NCI-H2227 (cell line): Measurements from ENCODE around the gene ST8SIA5.
"Not testable (repeated sequence)": the region's sequence is repeated elsewhere in the genome, so short reads cannot be mapped to it uniquely, and the experiment has no call there.

Experiments
- DNase-seq: peaks from one replicate; lab custom pipeline; 2025; ENCODE audit not compliant: unreplicated experiment; lab: John Stamatoyannopoulos, UW

Gene ST8SIA5

DNA sequence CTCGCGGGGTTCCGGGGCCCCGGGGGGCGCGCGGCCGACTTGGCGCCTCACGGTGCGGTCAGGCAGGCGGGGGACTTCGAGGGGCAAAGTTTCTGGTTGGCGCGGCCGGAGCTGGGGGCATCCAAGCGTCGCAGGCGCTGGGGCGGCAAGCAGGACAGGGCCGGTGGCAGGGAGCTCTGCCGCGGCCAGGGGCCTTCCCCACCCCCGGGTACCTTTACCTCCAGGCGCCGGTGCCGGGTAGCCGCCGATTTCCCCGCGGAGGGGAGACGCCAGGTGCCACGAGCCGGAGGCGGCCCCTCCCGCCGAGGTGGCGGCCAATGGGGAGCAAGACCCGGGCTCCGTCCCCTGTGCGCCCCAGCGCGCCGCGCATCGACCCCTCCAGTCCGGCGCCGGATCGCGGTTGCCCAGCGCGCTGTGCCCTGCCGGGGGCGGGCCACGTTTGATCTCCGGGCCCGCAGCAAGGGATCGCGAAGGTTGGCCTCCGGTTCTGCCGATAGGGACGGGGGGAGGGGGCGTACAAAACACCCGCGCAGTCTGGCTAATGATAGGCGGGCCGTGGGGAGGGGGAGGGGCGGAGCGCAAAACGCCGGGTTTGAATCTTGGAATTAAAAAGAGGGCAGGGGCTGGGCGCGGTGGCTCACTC is at the start of gene ST8SIA5:
TSS of gene ST8SIA5 (minus strand) at position 495 of the 643 bp plus-strand sequence. CDS start 545 bp downstream, outside the sequence.
- peak; percentile 58 for DNase-seq

- not testable (repeated sequence) for DNase-seq
These were observed 39.1 kb upstream of the ST8SIA5 start for GRCh38 chr18:46795945-46796344.

DNA sequence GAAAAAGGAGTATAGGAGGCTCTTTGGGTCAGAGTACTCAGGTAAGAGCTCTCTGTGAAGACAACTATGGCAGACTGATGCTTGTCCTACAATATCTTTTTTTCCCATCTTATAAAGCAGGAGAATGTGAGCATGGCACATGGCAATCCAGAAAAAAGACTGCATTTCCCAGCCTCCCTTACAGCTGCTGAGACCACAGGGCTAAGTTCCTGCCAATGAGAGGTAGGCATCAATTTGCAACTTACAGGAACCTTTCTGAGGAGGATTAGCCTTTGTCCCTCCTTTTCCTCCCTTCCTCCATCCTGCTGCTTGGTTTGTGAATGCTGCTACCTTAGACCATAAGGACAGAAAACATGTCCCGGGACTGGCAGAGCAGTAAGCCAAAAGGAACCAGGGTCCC is 37.8 kb upstream of the ST8SIA5 start:
- no peak for DNase-seq

DNA sequence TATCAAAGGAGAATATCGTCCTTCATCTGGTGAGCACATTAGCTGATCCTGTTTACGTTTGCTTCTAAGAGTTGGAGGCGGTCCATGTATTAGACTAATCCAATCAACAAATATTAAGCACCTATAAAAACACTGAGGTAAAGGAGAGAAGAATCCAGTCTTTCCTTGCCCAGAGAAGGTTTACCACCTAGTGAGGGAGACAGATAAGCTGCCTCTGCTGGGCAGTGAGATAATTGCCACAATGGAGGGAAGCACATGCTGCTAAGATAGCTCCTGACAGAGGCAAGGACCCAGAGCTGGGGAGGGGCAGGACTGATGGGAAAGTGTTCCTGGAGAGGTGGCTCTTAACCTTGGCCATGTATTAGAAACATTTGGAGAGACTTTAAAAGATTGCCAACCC is 36.7 kb upstream of the ST8SIA5 start:
- DNase-seq = no peak

GRCh38 chr18:46789088-46789487 is 32.2 kb upstream of the ST8SIA5 start:
- DNase-seq = no peak

GRCh38 chr18:46787674-46788073 is 30.8 kb upstream of the ST8SIA5 start:
- no peak for DNase-seq

DNA sequence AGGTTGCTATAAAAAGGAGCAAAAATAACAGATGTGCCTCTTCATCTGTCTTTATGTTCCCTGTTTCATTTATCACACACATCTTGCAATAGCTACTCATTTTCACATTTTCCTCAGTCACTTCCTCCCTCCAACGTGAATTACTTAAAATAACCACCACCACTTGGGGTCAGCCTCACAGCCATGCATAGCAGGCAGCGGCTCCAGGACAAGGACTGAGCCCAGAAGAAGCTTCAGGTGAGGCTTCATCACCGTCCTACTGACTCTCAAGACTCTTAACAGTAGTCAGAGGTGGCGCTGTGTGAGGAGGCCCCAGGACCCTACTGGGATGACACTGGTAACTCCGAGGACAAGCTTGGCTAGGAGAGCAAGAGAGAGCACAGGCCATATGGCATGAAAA is 15.5 kb upstream of the ST8SIA5 start:
- DNase-seq = no peak

DNA sequence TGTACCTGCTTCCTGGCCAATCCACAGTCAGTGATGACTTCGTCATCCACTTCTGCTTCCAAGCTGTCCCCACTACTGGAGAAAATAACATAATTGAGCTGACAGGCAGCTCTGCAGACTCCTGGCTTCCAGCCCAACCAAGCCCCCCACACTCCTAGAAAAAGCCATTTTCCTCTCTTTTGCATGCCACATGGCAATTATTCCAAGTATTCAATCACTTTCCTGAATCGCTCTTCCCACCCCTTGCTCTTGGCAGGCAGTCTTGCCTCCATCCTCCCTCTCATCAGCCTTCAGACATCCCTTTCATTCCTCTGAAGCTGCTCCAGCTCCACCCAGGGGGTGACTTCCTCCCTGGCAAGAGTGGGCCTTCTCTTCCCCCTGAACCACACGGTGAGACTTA is 14.3 kb upstream of the ST8SIA5 start:
- DNase-seq = peak; percentile 88

DNA sequence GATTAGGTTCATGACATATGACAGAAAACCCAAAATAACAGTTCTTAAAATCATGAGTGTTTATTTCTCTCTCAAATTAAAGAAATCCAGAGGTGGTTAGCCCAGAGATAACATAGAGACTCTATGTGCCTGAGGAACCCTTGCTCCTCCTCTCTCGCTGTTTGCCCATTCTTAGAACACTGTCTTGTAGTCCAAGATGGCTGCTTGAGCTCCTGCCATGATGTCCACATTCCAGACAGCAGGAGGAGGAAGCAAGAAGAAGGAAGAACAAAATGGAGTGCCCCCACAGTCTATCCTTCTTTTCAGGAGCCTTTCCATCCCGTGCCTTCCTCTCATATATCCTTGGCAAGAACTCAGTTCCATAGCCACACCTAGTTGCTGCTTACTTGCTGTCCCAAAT is 13.9 kb upstream of the ST8SIA5 start:
- no peak for DNase-seq

GRCh38 chr18:46768166-46768921 is 11.5 kb upstream of the ST8SIA5 start:
- no peak for DNase-seq

DNA sequence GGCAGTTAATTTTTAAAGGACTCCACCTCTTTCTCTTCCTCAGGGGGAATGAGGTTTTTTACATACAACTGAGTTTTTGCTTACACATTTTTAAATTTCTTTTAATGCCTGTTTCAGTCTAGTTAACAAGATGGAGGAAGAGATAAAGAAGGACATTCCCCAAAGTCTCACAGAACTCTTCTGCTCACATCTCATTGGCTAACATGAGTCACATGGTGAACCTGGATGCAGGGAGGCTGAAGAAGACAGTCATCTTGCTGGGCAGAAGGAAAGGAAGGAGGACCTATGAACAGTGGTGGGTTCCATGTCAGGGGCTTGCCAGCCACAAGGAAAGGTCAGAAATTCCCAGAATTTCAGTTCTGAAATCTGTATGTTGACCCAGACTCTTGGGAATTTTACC is 10.4 kb upstream of the ST8SIA5 start:
- no peak for DNase-seq

GRCh38 chr18:46764586-46764985 is 7.7 kb upstream of the ST8SIA5 start:
- DNase-seq = no peak

DNA sequence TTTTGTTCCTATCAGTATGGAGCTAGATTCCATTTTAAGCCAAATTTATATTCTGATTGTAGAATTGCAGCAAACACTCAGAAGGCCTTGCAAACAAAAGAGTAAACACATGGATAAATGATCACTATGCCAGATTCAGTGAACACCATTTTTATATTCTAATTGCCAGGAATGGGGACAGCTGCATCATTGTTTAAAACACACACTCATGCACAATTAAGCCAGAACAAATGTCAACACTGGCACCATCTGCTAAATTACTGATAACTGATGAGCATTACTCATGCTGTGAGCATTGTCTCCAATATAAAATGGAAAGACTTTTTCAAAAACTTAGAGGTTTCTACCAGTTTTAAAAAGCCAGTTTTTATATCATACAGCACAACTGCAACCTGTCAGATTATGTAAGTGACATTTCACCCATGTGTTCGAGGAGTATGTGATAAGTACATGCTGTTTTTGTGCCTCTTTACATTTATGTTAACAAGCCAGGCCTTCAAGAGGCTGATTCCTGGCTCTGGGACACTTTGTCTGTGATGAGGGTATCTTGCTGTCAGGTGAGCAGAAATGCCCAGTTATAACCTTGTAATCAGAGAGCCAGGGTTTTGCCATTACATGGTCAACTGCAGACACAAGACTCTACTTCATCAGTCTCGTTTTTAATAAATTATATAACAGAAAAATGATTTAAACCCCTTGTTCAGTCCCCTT is 4.4 kb upstream of the ST8SIA5 start:
- DNase-seq = peak; percentile 7

DNA sequence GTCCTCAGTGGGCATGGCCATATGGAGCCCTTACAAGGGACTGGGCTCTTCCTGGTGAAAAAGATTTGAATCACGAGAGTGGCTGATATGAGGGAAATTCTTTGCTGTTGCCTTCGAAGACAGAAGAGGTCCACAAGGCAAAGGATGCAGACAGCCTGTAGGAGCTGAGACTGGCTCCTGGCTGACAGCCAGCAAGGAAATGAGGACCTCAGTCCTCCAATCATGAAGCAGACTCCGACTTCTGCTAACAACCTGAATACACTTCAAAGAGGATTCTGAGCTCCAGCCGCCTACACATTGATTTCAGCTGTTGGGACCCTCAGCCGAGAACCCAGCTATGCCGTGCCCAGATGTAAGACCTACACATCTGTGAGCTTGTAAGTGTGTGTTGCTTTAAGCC is 3.0 kb upstream of the ST8SIA5 start:
- peak; percentile 27 for DNase-seq

DNA sequence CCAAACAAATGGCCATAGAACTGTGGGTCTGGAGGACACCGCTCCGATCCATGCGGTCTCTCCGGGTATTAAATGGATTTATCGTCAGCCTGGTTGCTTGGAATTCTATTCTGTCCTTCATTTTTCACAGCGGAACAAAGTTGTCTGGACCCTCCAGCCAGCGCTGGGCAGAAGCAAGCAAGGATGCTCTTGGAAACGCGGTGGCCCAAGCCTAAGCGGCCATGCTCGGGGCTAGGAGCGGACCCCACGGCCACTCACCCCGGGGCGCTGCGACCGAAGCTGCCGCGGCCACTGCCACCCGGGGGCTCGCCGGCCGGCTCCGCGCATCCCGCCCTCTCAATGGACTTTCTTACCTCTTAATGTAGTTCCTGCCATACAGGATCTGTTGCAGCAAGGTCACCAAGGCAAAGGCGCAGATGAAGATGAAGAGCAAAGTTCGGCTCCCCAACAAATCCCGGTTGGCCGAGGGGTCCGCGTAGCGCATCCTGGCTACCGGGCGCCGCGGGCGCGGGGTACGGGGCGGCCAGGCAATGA is 761 bp downstream of the ST8SIA5 start:
- peak; percentile 35 for DNase-seq

DNA sequence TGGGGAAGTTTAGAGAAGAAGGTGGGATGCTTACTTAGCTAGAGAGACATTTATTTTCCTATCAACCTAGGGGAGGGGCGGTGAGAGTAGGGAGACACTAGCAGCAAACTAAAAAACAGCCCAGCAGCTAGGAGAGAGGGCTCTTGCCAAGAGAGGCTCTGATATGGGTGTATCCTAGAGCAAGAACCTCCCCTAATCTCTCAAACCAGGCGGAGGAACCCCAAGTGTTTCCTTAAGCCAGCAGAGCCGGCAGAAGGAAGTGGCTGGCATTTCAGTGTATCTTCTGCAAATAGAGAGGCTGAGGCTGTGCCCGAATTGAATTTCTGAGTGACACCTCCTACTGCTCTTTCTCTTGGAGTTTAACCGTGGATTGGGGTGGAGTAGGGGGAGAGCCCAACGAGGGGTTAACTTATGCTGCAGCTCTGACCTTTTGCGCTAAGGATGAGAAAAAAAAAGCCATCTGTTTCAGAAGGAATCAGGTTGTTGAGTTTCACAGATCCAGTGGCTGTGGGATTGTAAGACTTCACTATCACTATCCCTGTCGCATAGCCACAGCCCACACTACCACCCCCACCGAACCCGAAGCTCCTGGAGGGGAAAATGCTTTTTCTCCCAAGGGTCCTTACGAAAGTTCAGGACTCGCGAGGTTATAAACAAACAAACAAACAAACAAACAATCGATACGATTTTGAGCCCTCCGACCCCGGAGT is 1.4 kb downstream of the ST8SIA5 start:
- no peak for DNase-seq

GRCh38 chr18:46754661-46755292 is 2.1 kb downstream of the ST8SIA5 start:
- peak; percentile 28 for DNase-seq

- DNase-seq = no peak
These were observed 2.7 kb downstream of the ST8SIA5 start for GRCh38 chr18:46754188-46754587.

DNA sequence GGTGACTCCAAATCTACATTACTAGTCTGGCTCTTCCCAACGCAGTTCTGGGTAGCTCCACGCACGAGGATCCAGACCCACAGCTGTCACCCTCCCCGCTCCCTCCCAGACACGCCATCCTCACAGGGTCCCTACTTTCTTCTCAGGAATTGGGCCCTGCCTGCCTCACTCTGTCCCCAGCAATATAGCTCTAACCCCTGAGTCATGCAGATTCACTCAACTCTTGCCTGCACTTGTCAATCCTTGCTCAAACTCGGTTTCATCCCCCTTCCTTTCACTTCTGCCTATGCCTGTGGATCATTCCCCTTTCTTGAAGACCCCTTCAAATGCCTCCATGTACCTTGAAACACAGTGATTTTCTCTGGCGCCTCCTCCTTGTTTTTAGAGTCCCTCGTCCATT is 5.0 kb downstream of the ST8SIA5 start:
- DNase-seq = no peak

GRCh38 chr18:46750626-46751025 is 6.2 kb downstream of the ST8SIA5 start:
- no peak for DNase-seq

DNA sequence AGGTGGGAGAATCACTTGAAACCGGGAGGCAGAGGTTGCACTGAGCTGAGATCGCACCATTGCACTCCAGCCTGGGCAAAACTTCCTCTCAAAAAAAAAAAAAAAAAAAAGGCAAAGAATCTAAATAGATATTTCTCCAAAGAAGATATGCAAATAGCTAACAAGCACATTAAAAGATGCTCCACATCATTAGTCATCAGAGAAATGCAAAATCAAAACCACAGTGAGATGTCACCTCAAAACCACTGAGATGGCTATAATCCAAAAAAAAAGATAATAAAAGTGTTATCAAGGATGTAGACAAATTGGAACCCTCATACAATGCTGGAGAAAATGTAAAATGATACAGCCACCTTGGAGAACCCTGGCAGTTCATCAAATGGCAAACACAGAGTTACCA is 8.4 kb downstream of the ST8SIA5 start:
- DNase-seq = no peak
